ENCODE results near the gene RADIL.

DNA sequence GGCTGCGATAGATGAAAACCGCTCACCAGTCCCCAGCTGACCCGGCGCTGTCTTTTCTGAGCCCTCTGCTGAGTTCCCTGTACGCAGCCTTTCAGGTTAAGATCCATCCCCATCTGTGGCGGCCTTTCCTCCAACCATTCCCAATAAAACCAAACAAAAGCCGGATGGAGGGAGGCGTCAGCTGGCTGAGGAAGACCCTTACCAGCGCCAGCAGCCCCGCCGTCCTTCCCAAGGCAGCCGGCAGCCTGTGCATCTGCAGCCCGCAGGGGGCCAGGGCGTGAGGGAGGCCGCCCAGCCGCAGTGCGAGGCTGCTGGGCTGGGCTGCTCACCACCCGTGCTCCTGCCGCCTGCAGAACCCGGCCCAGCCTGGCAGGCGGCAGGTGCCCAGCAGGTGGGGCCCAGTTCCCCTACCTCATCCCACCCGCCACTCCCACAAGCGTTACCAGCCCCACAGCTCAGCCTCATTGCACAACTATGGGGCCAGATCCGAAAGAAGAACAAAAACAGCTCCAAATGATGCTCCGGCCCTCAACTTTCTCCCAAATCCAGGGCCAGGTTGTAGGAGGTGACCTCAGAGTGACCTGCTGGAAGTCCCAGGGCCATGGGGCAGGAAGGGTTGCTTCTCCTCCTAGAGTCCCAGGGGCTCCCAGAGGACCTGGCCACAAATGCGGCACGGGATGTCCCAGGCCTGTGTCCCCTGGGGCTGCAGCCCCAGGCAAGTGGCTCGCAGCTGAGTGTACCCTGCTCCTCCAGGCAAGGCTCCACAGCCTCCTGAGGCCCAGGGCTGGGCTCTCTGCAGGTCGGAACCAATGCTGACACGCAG lies 45.5 kb downstream of the RADIL start:
- TF ChIP-seq EZH2 (IDR thresholded peaks at IDR 0.05; ENCODE audit: low read length): no peak
- TF ChIP-seq, protein P1, sequence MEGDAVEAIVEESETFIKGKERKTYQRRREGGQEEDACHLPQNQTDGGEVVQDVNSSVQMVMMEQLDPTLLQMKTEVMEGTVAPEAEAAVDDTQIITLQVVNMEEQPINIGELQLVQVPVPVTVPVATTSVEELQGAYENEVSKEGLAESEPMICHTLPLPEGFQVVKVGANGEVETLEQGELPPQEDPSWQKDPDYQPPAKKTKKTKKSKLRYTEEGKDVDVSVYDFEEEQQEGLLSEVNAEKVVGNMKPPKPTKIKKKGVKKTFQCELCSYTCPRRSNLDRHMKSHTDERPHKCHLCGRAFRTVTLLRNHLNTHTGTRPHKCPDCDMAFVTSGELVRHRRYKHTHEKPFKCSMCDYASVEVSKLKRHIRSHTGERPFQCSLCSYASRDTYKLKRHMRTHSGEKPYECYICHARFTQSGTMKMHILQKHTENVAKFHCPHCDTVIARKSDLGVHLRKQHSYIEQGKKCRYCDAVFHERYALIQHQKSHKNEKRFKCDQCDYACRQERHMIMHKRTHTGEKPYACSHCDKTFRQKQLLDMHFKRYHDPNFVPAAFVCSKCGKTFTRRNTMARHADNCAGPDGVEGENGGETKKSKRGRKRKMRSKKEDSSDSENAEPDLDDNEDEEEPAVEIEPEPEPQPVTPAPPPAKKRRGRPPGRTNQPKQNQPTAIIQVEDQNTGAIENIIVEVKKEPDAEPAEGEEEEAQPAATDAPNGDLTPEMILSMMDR (optimal IDR thresholded peaks at IDR 0.05 in 1 of 3, IDR thresholded peaks at IDR 0.05 in 1 of 3, conservative IDR thresholded peaks at IDR 0.05 in 1 of 3; ENCODE audit: extremely low read depth in 1 of 3, insufficient read depth in 2 of 3, low read length in 3 of 3): no peak

Data from keratinocyte (primary cell).